Measurements from ENCODE around the gene PCNX1.
"Not testable (repeated sequence)": the region's sequence is repeated elsewhere in the genome, so short reads cannot be mapped to it uniquely, and the experiment has no call there.

PCNX1 gene

GRCh38 chr14:70972107-70972976 is 65.1 kb downstream of the PCNX1 start:
- peak; percentile 54 for DNase-seq

DNA sequence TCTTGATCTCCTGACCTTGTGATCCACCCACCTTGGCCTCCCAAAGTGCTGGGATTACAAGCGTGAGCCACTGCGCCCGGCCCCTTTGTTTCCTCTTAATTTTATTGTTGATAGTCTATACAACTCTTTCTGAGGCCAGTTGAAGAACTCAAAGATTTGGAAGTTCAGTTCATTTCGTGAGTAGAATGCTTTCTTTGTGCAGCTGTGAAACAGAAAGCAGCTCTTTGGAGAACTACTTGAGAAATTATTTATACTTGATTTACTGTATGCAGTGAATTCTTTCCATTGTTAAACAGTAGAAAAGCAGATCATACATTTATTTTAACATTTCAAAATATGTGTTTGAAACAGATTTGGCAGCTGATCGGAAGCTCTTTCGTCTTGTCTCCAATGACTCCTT is 69.3 kb downstream of the PCNX1 start:
- no peak for DNase-seq

GRCh38 chr14:70981000-70981952 is 74.0 kb downstream of the PCNX1 start:
- DNase-seq, result no peak

DNA sequence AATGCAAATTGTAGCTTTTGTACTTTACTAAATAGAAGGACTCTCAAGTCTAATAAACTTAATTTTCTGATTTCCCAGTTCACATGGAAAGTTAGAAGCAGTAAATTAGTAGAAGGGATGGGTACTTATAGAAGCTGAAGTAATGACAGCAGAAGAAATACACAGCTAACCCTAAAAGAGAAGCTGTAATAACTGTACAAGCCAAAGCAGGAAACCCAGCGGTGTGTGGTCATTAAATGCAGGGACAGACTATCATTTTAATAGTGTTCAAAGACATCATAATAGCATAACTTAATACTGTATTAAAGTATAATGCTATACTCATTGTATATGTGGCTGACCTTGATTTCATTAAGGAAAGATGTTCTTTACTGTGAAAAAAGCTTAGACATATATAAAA is 74.9 kb downstream of the PCNX1 start:
- no peak for DNase-seq

DNA sequence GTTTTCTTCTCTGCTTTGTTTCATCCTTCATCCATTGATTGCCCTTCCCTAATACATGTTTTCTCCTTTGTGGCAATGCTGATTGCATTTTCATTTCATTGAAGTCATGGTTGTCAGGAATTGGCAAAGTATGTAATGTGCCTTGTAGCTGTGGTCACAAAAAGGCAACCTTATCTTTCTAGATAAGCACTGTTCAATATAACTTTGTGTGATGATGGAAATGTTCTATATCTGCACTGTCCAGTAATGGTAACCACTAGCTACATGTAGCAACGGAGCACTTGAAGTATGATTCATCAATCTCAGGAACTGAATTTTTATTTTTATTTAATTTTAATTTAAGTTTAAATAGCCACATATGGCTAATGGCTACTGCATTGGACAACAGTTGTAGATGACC is 79.8 kb downstream of the PCNX1 start:
- DNase-seq, result no peak

- no peak for DNase-seq
These were observed 81.2 kb downstream of the PCNX1 start for GRCh38 chr14:70988452-70988851.

DNA sequence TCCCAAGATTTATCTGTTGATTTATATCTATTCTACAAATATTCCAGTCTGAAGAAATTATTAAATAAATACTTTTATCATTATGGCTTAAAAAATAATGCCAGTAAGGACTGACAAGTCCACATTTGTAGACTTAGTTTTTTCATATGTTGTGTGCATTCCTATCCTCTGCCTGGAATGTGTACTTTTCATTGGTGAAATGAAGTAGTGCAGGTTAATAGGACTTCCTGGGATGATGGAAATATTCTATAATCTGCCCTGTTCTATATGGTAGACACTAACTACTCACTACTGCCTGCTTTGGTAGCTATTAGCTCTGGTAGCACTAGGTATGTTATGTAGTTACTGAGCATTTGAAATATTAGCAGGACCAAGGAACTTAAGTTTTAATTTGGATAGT is 86.7 kb downstream of the PCNX1 start:
- no peak for DNase-seq

DNA sequence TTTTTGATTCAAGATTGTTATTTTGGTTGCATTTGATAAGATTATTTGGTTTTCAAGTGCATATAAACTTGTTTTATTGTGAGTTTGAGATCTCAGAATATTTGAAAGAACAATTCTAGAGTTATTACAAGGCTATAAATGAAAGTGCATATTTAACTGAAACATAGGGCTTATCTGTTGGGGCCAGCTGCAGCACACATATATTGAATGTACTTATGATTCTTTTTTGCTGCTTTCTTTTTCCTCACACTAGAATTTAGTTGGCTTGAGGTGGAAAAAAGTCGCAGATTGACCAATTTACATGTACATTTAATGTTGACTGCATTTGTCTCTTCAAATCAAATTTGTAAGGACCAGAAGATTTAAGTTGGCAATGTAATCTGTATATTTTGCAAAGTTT is 88.0 kb downstream of the PCNX1 start:
- no peak for DNase-seq

DNA sequence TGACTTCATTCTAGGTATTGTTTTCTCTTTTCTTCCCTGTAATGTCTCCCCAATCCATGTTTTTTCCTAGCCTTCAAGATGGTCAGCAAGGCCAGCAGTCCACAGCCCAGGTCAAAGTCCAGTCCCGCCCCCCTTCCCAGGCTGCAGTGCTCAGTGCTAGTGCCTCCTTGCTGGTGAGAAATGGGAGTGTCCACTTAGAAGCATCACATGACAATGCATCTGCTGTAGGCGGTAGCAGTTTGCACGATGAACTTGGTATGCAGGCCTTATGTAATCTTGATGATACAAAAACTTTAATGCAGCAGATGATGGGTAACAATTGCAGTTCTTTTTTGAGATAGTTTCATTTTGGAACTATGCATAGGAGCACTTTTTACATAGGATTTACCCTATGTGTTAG is 88.4 kb downstream of the PCNX1 start:
- DNase-seq, result no peak

DNA sequence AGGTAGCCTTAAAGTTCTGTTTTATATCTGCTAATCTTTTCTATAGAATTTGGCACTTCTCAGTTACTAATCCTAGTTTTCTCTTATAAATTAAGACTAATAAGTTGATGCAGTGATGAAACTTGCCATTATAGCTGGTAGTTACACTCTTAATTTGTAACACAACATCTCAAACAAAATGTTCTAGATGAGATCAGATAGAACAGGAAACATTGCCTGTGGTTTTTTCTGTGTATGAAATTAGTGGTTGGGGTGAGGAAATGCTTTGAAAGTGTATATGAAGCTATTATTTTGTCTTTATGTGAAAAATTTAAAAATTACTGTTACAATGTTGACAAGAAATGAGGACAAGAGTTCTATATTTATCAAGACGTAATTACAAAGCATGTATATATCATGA is 91.9 kb downstream of the PCNX1 start:
- no peak for DNase-seq

GRCh38 chr14:71000091-71000490 is 92.8 kb downstream of the PCNX1 start:
- DNase-seq, result no peak

GRCh38 chr14:71001742-71002141 is 94.5 kb downstream of the PCNX1 start:
- no peak for DNase-seq

DNA sequence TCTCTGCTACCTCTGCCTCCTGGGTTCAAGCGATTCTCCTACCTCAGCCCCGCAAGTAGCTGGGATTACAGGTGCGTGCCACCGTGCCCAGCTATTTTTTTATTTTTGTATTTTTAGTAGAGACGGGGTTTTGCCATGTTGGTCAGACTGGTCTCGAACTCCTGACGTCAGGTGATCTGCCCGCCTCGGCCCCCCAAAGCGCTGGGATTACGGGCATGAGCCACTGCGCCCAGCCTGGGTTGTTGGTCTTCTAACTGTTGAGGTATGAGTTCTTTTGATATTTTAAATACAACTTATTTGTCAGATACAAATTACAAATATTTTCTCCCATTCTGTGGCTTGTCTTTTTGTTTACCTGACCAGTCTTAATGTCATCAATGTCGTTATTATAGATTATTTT is 95.9 kb downstream of the PCNX1 start:
- DNase-seq, result no peak

DNA sequence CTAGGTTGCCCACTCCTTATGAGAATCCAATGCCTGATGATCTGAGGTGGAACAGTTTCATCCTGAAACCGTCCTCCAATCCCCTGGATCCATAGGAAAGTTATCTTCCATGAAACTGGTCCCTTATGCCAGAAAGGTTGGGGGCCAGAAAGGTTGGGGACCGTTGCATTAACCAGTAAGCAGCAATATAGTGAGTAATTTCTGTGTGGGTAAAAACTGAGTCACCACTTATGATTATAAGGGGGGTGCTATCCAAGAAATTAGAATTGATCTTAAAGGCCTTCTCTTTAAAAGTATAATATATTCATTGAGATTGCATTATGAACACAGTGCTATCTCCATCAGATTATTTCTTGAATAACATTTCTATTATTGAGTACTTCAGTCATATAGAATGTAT is 97.2 kb downstream of the PCNX1 start:
- DNase-seq, result no peak

DNA sequence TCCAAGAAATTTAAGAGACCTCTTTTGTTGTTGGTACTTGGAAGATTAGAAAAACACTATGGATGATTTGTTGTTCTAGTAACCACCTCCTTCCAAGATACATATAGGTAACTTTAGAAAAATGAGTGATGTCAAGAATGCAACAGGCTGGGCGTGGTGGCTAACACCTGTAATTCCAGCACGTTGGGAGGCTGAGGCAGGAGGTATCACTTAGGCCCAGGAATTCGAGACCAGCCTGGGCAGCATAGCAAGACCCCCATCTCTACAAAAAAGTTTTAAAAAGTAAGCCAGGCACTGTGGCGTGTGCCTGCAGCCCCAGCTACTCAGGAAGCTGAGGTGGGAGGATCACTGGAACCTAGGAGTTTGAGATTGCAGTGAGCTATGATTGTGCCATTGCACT is 97.8 kb downstream of the PCNX1 start:
- no peak for DNase-seq

- no peak for DNase-seq
These were observed 98.9 kb downstream of the PCNX1 start for GRCh38 chr14:71006200-71006563.

DNA sequence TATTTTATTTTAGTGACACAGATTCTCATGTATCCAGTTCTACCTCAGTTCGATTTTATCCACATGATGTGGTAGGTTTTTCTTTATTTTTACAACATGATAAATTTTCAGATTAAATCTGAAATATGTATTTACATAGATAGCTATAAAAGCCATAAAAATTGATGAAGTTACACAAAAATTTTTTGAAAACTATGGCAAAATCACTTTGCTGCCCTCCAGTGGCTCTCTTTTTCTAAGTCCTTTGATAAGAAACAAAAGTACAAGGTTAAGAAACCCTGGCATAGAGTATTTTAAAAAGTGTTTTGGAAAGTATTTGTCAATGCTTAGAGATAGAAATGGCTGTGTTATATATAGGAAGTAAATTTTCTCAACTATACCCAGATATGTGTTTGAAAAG is 104.2 kb downstream of the PCNX1 start:
- no peak for DNase-seq

GRCh38 chr14:71012888-71013287 is 105.6 kb downstream of the PCNX1 start:
- DNase-seq, result no peak

GRCh38 chr14:71013551-71014192 is 106.4 kb downstream of the PCNX1 start:
- no peak for DNase-seq

GRCh38 chr14:71019917-71020316 is 112.7 kb downstream of the PCNX1 start:
- not testable (repeated sequence) for DNase-seq

DNA sequence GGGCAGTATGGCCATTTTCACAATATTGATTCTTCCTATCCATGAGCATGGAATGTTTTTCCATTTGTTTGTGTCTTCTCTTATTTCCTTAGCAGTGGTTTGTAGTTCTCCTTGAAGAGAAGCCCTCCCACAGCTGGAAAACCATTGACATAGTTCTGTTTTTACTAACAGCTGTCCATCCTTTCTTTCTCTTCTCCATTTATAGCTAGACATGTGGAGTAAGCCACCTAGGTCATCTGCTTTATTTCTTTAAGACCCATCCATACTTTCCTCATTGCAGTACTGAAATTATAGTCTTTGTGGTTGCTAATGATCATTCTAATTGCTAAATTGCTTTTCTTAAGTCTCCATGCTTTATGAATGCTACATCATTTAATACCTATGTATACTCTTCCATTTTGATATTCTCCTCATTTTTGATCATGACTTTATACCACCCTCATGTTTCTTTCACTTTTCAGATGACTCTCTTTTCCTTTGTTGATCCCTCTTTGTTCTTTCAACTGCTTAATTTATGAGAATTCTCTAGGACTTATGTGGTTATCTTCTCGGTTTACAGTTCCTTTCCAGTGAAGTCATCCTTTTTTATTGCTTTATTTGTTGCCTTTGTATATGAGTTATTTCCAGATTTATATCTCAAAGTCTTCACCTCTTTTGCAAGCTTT is 114.2 kb downstream of the PCNX1 start:
- DNase-seq, result no peak

GRCh38 chr14:71022012-71022869 is 115.0 kb downstream of the PCNX1 start:
- no peak for DNase-seq
